GM21528 (cell line): ENCODE data around the gene ACOT7.
A peak's percentile ranks its signal among the peaks of the same experiment; 100 is the strongest.

Experiments
- ATAC-seq: cut with Tn5 transposase; IDR thresholded peaks from one replicate; pipeline ENCODE4 v1.9.1; 2021; ENCODE audit warnings: mild to moderate bottlenecking, moderate library complexity; ENCODE audit not compliant: unreplicated experiment, low FRiP score

Gene ACOT7

GRCh38 chr1:6257541-6258069 is 136.0 kb downstream of the ACOT7 start:
- ATAC-seq: no peak

DNA sequence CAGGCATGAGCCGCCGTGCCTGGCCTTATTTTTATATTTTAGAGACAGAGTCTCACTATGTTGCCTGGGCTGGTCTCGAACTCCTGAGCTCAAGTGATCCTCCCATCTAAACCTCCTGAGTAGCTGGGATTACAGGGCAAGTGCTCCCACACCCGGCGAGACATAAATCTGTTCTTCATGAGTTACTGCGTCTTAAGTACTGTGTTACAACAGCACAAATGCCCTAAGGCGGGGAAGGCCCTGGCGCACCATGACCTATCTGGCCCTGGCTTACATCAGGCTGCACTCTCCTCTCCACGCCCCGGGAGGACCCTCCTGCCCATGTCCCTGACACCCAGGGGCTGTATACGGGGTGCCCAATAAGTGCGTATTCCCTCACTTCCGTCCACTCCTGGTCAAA is 136.9 kb downstream of the ACOT7 start:
- no peak for ATAC-seq

- no peak for ATAC-seq
These were observed 138.9 kb downstream of the ACOT7 start for GRCh38 chr1:6254691-6255090.

DNA sequence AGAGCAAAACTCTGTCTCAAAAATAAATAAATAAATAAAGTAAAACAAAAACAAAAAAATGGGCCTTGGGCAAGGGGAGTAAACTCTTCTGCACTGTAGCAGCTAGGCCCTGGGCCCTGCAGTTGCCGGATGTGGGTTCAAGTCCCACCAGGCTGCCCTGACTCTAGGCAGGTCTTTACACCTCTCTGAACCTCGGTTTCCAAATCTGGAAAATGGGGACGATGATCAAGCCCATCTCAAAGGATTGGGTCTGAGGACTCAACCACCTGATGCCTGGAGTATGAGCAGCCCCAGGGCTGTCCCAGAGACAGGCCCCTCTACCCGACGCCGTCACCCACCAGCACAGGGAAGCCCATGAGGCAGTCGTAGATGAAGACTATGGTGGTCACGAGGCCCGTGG is 140.2 kb downstream of the ACOT7 start:
- ATAC-seq: no peak

DNA sequence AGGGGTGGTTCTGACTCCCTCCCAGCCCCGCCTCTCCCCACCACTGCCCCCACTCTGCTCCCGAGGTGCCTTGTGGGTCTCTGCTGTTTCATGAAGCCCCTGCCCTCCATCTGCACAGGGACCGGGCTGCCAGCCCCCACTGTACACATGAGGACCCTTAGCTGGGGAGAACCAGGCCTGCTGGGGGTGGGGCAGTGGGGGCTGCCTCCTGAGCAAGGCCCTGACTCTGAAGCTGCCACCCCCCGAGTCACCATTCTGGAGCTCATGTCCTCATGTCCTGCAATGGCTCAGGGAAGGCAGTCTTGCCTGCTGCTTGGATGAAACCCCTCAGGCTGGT is 141.2 kb downstream of the ACOT7 start:
- ATAC-seq: no peak

- ATAC-seq: no peak
These were observed 141.7 kb downstream of the ACOT7 start for GRCh38 chr1:6251681-6252373.

DNA sequence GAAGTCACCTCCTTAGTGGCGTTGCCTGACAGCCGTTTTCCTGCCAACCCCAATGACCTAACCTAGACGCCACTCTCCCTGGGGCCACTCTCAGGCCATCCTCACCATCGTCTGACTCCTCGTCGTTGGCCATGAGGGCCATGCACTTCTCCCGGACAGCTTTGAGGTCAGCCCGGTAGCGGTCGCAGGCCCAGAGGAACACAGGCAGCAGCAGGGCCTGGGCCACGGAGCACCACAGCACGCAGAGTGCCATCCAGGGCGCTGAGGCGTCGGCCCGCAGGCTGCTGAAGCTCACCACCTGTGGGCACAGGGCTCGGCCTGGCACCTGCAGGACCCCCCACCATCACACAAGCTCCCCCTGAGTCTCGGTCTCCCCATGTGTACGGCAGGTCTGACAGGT is 142.3 kb downstream of the ACOT7 start:
- no peak for ATAC-seq

DNA sequence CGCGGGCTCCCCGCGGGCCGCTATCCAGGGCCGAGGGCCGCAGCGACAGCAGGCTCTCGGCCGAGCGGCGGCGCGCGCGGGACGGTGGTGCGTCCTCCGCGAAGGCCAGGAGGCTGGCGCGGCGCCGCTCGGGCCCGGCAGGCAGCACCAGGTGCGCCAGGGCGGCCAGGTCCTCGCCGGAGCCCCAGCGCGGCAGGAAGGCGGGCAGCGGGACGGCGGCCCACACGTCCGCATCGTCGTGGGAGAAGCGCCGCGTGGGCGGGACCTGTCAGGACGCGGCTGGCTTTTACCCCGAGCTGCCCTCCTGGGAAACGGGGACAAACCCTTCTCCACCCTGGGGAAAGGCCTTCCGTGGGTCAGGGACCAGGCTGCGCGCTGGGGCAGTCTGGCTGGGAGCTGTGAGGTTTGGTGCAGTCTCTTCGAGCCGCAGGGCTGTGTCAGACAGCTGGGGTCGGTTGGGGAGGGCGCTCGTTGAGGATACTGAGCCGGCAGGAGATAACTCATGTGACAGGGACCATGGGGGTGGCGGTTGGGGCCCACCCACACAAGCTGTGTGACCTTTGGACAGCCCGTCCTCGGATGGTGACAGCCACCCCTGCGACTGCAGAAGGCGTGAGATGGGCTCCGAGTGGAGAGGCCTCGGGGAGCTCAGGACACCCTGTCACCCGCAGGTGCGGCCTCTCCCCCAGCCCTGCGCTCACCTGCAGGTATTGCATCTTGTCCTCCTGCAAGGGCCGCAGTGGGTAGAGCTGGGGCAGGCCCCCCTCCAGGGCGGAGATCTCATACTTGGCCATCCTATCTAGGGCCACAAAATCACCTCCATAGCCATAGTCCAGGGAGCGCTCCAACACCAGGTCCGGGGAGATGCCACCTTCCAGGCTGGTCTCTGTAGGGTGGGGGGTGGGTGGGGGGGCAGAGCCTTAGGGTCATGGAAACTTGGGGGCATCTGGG is 143.6 kb downstream of the ACOT7 start:
- no peak for ATAC-seq

DNA sequence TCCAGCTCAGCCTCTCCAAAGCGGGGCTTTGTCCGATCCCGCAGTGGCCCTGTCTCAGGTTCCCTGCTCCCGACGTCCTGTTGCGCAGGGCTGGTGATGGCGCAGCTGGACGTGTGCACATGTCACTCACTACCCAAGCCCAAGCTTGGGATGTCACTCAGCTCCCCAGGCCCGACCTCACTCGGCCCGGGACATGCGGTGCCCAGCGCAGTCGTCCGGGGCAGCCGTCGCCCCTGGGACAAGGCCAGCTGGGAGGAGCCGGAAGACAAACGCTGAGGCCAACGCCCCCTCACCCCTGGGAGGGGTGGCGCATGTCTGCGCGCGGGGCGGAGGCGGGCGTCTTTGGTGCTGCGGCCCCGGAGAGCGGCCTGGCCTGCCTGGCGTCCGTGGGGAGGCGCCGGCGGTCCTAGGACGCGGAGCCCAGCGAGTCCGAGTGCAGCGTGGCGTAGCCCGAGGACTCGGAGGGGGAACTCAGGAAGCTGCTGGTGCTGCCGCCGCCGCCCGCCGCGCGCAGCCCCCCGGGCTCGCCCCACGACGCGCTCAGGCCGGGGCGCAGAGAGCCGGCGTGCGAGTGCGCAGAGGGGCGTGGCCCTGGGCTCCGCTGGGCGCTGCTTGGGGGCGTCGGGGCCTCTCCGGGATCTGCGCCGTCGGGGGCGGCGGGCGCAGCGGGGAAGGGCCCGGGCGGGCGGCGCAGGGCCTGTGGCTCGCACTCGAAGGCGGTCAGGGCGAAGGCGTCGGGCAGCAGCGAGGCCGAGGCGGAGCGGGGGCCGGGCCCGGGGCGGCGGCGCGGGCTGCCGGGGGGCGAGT is 144.4 kb downstream of the ACOT7 start:
- ATAC-seq: no peak

DNA sequence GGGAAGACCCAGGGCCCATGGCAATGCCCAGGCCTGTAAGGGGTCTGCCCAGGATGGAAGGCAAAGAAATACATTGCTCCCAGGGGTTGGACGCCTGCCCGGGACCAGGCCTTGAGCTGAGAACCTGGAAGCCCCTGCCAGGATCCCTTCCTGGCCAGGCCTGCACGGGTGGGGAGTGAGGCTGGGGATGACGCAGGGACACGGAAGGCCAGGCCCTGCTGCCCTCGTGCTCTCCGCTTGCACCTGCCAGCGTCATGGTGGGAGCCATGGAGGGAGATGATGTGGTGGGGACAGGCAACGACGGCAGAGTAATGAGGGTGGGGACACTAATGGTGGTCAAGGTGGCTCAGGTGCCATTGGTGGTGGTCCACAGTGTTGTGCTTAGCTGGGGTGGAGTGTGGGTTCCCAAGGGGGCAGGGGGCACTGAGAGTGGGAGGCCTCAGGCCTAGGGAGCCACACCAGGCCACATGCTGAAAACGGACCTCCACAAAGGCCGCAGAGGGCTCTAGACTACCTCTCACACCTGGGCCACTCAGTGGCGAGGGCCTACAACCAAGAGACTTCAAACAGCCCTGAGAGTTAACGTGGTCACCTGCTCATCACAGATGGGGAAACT is 145.3 kb downstream of the ACOT7 start:
- ATAC-seq: no peak

DNA sequence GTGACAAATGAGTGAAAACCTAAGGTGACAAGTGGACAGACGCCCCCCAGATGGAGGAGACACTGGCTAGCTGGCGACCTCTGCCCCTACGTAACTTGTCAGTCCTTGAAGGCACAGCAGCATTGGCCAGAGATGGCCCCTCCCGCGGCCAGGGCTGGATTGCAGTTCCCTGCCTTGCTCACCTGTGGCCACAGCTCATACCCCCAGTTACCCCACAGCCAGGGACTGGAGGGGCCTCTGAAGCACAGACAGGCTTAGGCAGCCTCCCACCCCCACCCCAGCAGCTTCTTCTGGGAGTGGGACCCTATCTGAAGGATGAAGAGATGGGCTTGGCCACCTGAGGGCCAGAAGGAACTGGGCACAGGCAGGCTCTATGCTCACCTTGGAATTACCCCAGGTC is 145.9 kb downstream of the ACOT7 start:
- no peak for ATAC-seq

DNA sequence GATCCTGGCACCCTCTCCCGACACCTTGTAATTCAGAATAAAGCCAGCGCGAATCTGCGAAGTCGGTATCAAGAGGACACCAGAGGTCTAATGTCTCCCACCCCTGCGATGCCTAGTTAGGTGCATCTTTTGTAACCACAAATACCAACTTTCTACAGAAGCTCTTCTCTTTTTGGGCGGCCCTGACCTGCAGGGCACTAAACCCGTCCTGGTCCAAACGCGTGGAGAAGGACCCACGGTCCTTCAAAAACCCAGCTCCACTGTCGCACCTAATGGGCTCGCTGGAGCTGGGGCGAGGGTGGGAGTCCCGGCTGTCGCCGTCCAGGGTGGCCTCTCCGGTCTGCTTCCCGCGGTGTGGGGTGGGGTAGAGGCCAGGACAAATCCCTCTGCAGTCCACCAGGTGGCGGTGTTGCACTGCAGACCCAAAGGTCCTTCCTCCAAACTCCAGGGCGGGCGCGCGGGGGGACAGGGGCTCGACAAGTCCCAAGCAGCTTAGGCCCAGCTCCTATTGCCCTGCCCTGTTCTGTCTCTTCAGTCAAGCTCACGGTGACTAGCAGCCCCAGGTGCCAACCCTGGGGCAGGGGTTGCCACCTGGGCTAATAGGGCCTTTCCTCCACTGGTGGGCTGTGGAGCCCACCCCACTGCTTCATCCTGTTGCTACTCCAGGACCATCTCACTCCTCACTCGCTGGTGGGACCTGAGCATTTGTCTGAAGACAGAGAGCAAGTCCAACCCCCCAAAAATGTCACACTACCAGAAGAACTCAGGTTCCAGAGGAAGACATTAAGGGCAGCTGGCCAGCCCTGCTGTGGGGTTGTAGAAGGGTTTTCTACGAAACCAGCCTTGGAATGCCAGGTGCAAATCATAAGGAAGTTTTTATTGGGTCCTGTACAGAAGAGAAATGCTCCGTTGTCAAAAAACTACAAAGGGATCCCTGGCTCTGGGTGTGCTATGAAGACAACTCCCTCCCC is 146.8 kb downstream of the ACOT7 start:
- ATAC-seq: peak; percentile 44

GRCh38 chr1:6245869-6246496 is 147.6 kb downstream of the ACOT7 start:
- no peak for ATAC-seq

GRCh38 chr1:6245086-6245868 is 148.3 kb downstream of the ACOT7 start:
- ATAC-seq: no peak

GRCh38 chr1:6244401-6245049 is 149.0 kb downstream of the ACOT7 start:
- no peak for ATAC-seq

GRCh38 chr1:6243993-6244392 is 149.6 kb downstream of the ACOT7 start, which contains the start of gene HES3:
Gene HES3 (plus strand): TSS chr1:6244179. CDS start chr1:6244366, 187 bp downstream.
- ATAC-seq: no peak

- ATAC-seq: no peak
These were observed 150.3 kb downstream of the ACOT7 start for GRCh38 chr1:6243053-6243834.
